ENCODE data around the gene HEATR3. TPM values are rescaled to one million over a fixed set of nuclear protein-coding genes. Genes with fewer than 3 reads are reported as not detected.

Gene HEATR3
- total and polyA plus RNA-seq, 2 donors (not counting 1 experiment from before 2014, with no cell fraction given): 18.0 to 21.0 TPM

DNA sequence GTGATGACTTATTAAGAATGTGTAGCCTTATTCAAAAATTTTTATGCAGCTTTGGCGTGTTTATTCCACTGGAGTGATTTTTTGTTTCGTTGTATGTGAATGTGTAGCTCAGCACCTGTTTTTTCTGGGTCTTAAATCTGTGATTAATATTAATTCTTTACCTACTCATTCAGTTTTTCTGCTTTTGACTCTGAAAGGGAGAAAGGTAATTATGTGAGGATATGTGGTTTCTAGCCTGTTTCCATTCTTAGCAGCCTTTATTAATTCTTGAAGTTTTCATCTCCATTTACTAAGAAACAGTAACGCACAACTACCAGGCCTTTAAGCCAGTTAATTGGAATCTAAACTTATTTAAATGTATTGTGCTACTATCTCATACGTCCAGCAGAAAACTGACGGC, 7.0 kb downstream of the HEATR3 start:
- no peak overlapping the region for H3K4me3 Mint-ChIP-seq

DNA sequence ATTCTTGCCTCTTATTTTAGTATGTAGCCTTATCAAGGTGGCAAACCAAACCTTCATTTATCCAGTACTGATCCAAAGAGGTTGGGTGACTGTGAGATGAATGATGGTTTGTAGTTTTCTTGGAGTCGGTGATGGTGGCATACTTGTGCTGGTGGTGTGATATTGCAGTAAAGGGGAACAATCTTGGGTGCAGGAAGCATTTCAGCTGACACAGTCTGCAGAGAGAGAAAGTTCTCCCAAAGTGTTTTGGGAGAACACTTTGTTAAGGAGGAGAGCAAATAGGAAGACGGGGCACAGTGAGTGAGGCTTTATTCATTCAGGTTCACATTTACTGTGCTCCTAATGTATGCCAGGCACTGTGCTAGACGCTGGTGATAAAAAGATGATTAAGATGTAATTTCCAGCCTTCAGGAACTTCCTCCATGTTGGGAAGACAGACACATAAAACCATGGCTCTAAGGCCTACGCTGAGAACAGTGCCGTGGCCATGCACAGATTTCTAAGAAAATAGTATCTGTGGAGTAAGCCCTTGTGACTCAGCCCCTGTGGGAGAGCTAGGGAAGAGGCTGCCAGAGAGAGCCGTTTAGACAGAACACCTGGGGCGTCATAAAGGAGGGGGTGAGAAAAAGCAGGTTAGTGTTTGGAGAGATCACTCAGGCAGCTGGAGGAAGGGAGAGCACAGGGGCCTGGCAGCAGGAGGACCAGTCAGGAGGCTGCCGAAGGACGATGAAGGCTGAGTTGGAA, 13.8 kb downstream of the HEATR3 start:
- Histone ChIP-seq H3K9me3 (ENCODE audit: control extremely low read depth in 1 of 3, control insufficient read depth in 2 of 3, insufficient read depth in 1 of 3, low read length in 2 of 3) (no peaks in the 10 kb centered on the region), H3K79me2 (ENCODE audit: control insufficient read depth, insufficient read depth, low read length) (peaks cover 8% of the 10 kb centered on the region), H3K27ac (ENCODE audit: low read length in 2 of 2) (no peak overlapping the region), H3K4me3 (ENCODE audit: control extremely low read depth in 1 of 5, extremely low read depth in 1 of 5, insufficient read depth in 1 of 5, low read depth in 2 of 5, low read length in 4 of 5) (no peak overlapping the region), H3K36me3 (replicated peaks in 1 of 2; ENCODE audit: control extremely low read depth in 1 of 2, control insufficient read depth in 1 of 2, extremely low read depth in 1 of 2, insufficient read depth in 2 of 2, low read length in 1 of 2) (peaks cover 0 to 47% of the 10 kb centered on the region in 2 experiments), H3K9ac (ENCODE audit: low read length) (no peak overlapping the region), H3K27me3 (replicated peaks in 1 of 4; ENCODE audit: control extremely low read depth in 1 of 4, control insufficient read depth in 3 of 4, insufficient read depth in 4 of 4, low read length in 3 of 4) (no peaks in the 10 kb centered on the region), H3K4me2 (replicated peaks; ENCODE audit: low read depth, low read length, poor library complexity, severe bottlenecking) (no peak overlapping the region), H4K20me1 (ENCODE audit: control insufficient read depth, insufficient read depth, low read length, poor library complexity, severe bottlenecking) (no peaks in the 10 kb centered on the region), H3K4me1 (ENCODE audit: control insufficient read depth in 2 of 2, insufficient read depth in 2 of 2, low read length in 2 of 2) (no peaks in the 10 kb centered on the region), H2AFZ (ENCODE audit: insufficient read depth, low read depth, low read length, poor library complexity, severe bottlenecking) (no peak overlapping the region)
- CTCF ChIA-PET: no interaction called here
- ATAC-seq (ENCODE audit: low read depth) (no peak), DNase-seq (no peak)
- no peaks in the 10 kb centered on the region for H3K27me3 Mint-ChIP-seq
- no peaks in the 10 kb centered on the region for H3K9me3 Mint-ChIP-seq (ENCODE audit: insufficient read depth)
- H3K27ac Mint-ChIP-seq: no peak overlapping the region
- no peaks in the 10 kb centered on the region for H3K4me1 Mint-ChIP-seq
- TF ChIP-seq, protein P1, sequence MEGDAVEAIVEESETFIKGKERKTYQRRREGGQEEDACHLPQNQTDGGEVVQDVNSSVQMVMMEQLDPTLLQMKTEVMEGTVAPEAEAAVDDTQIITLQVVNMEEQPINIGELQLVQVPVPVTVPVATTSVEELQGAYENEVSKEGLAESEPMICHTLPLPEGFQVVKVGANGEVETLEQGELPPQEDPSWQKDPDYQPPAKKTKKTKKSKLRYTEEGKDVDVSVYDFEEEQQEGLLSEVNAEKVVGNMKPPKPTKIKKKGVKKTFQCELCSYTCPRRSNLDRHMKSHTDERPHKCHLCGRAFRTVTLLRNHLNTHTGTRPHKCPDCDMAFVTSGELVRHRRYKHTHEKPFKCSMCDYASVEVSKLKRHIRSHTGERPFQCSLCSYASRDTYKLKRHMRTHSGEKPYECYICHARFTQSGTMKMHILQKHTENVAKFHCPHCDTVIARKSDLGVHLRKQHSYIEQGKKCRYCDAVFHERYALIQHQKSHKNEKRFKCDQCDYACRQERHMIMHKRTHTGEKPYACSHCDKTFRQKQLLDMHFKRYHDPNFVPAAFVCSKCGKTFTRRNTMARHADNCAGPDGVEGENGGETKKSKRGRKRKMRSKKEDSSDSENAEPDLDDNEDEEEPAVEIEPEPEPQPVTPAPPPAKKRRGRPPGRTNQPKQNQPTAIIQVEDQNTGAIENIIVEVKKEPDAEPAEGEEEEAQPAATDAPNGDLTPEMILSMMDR (IDR thresholded peaks at IDR 0.05): no peak
- no peak for TF ChIP-seq EZH2 (IDR thresholded peaks at IDR 0.05; ENCODE audit: borderline replicate concordance, insufficient read depth, low read depth, low read length, poor library complexity, severe bottlenecking)
- WGBS (ENCODE audit: insufficient coverage): 79% methylated on average over 7 of the region's 9 CpGs
- no peak overlapping the region for H3K4me3 Mint-ChIP-seq
- intact Hi-C loops (cut with micrococcal nuclease): no loop called here
- POLR2A ChIA-PET: no interaction called here

More for the DNA sequence above, 7.0 kb downstream of the HEATR3 start:
- no peaks in the 10 kb centered on the region for H3K9me3 Mint-ChIP-seq (ENCODE audit: insufficient read depth)
- Histone ChIP-seq H3K9ac (ENCODE audit: low read length) (no peak overlapping the region), H4K20me1 (ENCODE audit: control insufficient read depth, insufficient read depth, low read length, poor library complexity, severe bottlenecking) (peaks cover 2% of the 10 kb centered on the region), H3K4me2 (replicated peaks; ENCODE audit: low read depth, low read length, poor library complexity, severe bottlenecking) (no peak overlapping the region), H3K79me2 (ENCODE audit: control insufficient read depth, insufficient read depth, low read length) (peaks cover 6% of the 10 kb centered on the region), H3K27ac (ENCODE audit: low read length in 2 of 2) (no peak overlapping the region), H3K4me1 (ENCODE audit: control insufficient read depth in 2 of 2, insufficient read depth in 2 of 2, low read length in 2 of 2) (peaks cover under 1 to 3% of the 10 kb centered on the region in 2 donors), H3K27me3 (replicated peaks in 1 of 4; ENCODE audit: control extremely low read depth in 1 of 4, control insufficient read depth in 3 of 4, insufficient read depth in 4 of 4, low read length in 3 of 4) (no peaks in the 10 kb centered on the region), H3K9me3 (ENCODE audit: control extremely low read depth in 1 of 3, control insufficient read depth in 2 of 3, insufficient read depth in 1 of 3, low read length in 2 of 3) (no peaks in the 10 kb centered on the region), H2AFZ (ENCODE audit: insufficient read depth, low read depth, low read length, poor library complexity, severe bottlenecking) (no peak overlapping the region), H3K4me3 (ENCODE audit: control extremely low read depth in 1 of 5, extremely low read depth in 1 of 5, insufficient read depth in 1 of 5, low read depth in 2 of 5, low read length in 4 of 5) (no peak overlapping the region), H3K36me3 (replicated peaks in 1 of 2; ENCODE audit: control extremely low read depth in 1 of 2, control insufficient read depth in 1 of 2, extremely low read depth in 1 of 2, insufficient read depth in 2 of 2, low read length in 1 of 2) (peaks cover 0 to 32% of the 10 kb centered on the region in 2 experiments)
- WGBS (ENCODE audit: insufficient coverage): 77% methylated on average over 2 of the region's 5 CpGs
- CTCF ChIA-PET: interaction anchor here (1.6 kb wide), 1 partner anchor 138 kb away, joined by 3 read pairs; no protein-coding TSS in a partner anchor
- no peak for TF ChIP-seq EZH2 (IDR thresholded peaks at IDR 0.05; ENCODE audit: borderline replicate concordance, insufficient read depth, low read depth, low read length, poor library complexity, severe bottlenecking)
- TF ChIP-seq, protein P1 (IDR thresholded peaks at IDR 0.05): no peak
- no peak for ATAC-seq (ENCODE audit: low read depth)
- H3K4me1 Mint-ChIP-seq: peaks cover 12% of the 10 kb centered on the region
- POLR2A ChIA-PET: no interaction called here
- no peak for DNase-seq
- H3K27me3 Mint-ChIP-seq: no peaks in the 10 kb centered on the region
- intact Hi-C loops (cut with micrococcal nuclease): no loop called here
- no peak overlapping the region for H3K27ac Mint-ChIP-seq
